Left forelimb (tissue), 1 donor: ENCODE measurements around the gene CYP8B1.
"Not testable (repeated sequence)": the region's sequence is repeated elsewhere in the genome, so short reads cannot be mapped to it uniquely, and the experiment has no call there.

ENCODE experiments used
- DNase-seq: peaks from one replicate; pipeline ENCODE4 v3.0.0-alpha.2; 2018; ENCODE audit warnings: low spot score

The CYP8B1 gene

GRCh38 chr3:42886294-42886822 lies 10.7 kb upstream of the CYP8B1 start:
- no peak for DNase-seq

DNA sequence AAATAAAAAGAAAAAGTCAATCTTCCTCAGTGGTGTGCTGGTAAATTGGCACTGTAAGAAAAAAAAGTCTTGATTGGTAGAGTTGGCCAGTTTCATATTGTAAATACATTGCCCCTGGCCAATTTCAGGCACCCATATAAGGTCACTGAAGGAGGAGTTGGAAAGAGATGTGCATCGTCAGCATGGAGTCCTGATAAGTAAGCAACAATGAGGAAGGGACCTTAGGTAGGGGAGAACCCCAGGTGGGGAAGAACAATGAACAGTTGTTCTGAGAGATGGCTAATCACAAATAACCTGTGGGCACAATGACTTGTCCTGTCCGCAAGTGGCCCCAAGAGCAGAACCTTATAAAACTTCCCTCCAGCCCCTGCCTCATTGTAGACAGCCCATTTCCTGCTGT lies 8.6 kb upstream of the CYP8B1 start:
- DNase-seq = no peak

DNA sequence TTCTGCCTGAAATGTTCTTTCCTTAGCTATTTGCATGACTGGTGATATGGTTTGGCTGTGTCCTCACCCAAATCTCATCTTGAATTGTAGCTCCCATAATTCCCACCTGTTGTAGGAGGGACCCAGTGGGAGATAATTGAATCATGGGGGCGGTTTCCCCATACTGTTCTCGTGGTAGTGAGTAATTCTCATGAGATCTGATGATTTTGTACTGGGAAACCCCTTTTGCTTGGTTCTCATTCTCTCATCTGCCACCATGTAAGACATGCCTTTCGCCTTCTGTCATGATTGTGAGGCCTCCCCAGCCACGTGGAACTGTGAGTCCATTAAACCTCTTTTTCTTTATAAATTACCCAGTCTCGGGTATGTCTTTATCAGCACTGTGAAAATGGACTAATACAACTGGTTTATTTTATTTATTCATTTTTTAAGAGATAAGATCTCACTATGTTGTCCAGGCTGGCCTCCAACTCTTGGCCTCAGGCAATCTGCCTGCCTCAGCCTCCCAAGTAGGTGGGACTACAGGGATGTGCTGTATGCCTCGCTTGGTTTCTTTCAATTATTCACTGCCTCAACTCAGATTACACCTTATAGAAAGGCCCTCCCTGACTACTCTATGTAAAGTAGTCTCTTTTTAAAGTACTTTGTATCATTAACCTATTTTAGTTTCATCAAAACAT lies 7.7 kb upstream of the CYP8B1 start:
- not testable (repeated sequence) for DNase-seq

DNA sequence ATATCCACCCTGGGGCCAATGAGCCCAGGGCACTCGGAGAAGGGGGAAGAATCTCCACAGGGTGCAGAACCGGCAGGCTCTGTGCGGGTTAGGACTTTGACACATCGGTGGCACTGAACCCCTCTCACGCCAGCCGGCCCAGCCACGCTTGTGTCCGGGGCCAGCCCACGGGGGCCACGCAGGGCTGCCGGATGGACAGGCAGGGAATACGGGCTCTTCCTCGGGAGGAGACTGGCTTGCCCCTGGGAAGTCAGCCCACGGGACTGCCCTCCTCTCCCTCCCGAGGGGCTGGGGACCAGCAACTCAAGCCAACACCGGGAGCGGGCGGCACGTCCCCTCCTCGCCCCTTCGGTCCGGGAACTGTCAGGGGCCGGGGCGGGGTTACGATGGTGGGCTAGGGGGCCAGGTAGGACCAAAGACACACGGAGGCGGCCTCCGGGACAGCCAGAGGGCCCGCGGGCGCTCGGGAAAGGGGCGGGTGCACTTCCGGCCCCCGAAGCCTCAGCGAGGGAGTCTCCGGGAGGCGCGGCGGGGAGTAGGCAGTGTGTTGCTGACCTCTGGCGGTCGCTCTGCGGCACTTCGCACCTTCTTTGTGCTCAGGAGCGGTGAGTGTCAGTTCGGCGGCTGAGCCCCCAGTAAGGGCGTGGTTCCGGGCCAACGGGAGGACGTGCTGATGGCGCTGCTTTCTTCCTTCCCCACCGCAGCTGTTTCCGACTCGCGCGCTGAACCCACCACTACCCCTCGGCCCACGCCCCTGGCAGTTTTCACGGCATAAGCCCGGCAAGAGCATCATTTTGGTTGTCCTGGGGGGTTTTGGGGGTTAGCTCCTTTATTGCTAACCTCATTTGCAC lies 5.1 kb upstream of the CYP8B1 start:
- peak; percentile 88 for DNase-seq

DNA sequence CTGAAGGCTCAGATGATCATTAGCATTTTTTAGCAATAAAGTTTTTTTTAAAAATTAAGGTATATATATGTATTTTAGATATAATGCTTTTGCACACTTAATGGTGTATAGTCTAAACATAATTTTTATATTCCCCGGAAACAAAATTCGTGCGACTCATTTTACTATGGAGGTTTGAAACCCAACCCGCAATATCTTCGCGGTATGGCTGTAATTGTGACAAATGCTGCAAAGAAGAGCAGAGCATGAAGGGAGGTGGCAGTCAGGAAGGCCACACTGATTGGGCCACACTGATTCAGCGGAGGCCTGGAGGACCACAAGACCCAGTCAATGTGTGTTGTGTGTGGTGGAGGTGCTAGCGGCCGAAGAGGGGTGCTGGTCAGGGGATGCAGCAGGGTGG lies 4.5 kb upstream of the CYP8B1 start:
- DNase-seq = no peak

- no peak for DNase-seq
Observed at GRCh38 chr3:42877881-42878280, 2.2 kb upstream of the CYP8B1 start.

- DNase-seq = no peak
Observed at GRCh38 chr3:42876940-42877720, 1.5 kb upstream of the CYP8B1 start.

GRCh38 chr3:42876401-42876800 lies 722 bp upstream of the CYP8B1 start:
- no peak for DNase-seq

DNA sequence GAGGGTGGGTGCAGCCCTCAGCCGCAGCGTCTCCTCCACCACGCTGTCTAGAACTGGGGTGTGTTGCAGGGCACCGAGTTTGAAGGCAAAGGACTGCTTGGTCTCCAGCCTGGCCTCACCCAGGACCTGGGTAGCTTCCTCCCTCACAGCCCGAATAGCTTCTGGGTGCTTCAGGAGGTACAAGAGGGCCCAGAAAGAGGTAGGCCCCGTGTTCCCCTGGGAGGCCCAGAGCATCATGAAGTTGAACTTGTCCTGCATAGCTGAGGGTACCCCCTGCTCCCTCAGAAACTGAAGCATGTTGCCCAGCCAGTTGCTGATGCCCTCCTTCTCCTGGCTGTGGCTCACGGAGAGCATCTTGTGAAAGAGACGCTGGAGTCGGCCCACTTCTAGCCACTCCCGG lies 930 bp downstream of the CYP8B1 start:
- DNase-seq = no peak

GRCh38 chr3:42873221-42873982 lies 2.3 kb downstream of the CYP8B1 start:
- no peak for DNase-seq

DNA sequence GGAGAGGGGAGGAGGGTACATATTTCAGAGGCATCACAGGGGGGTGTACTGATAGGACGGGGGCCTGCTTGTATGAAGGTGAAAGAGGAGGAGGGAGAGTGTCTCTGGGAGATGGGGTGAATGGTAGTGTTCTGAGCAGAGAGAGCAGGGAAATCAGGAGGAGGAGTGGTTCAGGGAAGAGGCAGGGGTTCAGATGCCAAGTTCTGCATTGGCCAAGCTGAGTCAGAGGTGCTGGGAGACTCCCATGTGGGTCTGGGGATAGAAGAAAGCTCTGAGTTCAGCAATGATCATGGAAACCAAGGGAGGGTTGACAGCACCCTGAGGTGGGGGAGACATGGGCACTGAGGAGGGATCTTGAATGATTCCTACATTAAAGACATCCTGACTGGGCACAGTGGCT lies 3.0 kb downstream of the CYP8B1 start:
- no peak for DNase-seq

DNA sequence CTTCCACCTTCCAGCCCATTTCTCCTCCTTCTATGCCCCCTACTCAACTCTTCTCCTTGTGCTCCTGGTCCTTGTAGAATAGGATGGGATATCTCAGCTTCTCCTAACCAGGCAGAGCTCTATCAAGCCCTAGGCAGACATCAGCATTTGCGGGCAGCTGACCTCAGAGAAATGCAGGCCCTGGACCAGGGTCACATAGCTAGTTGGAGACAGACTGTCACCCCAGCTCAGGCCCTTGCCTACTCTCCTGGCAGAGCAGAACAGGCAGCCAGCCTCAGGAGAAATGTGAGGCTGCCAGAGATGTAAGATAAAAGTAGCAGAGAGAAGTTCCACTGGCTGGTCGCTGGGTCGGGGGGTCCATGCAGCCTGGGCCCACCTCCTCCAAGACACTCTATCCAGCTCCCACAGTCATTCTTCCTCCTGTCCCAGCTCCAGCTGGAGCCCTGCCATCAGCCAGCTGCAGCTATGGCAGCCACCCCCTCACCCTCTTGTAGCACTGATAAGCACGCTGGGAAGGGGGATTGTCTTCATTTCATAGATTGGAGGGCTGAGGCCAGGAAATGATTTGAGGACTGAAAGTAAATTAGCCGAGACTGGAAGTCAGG lies 4.0 kb downstream of the CYP8B1 start:
- DNase-seq = no peak

- DNase-seq = no peak
Observed at GRCh38 chr3:42868841-42869240, 6.8 kb downstream of the CYP8B1 start.

GRCh38 chr3:42867138-42867537 lies 8.5 kb downstream of the CYP8B1 start:
- DNase-seq = no peak

- no peak for DNase-seq
Observed at GRCh38 chr3:42865256-42865655, 10.4 kb downstream of the CYP8B1 start.

DNA sequence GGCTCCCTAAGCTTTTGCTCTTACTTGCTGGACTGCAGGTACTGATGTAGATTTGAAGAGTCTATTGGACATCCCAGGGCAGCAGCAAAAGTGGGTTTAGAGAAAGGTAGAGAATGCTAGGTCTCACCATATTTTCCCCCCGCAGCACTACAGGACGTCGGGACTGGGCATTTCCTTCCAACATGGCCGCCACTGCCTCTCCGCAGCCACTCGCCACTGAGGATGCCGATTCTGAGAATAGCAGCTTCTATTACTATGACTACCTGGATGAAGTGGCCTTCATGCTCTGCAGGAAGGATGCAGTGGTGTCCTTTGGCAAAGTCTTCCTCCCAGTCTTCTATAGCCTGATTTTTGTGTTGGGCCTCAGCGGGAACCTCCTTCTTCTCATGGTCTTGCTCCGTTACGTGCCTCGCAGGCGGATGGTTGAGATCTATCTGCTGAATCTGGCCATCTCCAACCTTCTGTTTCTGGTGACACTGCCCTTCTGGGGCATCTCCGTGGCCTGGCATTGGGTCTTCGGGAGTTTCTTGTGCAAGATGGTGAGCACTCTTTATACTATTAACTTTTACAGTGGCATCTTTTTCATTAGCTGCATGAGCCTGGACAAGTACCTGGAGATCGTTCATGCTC lies 11.2 kb downstream of the CYP8B1 start:
- DNase-seq = no peak

DNA sequence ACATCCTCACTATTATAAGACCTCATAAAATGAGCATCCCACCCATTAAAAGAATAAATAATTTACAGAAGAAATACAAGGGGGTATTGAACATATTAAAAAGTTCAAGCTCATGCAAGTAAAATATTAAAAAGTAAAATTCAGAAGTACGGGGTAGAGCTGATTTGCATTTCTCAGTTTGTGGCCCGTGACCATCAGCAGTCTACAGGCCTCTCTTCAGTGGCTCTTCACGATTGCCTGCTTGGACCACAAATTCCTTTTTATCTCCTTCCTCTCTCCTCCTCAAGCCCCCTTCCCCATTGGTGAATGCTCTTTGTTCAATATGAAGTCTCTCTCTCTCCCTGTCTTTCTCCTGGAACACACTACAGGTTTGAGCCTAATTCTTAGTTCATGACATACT lies 19.1 kb downstream of the CYP8B1 start:
- DNase-seq = no peak

- no peak for DNase-seq
Observed at GRCh38 chr3:42855547-42856380, 19.9 kb downstream of the CYP8B1 start.

- no peak for DNase-seq
Observed at GRCh38 chr3:42855219-42855546, 20.5 kb downstream of the CYP8B1 start.

GRCh38 chr3:42853739-42854302 lies 21.9 kb downstream of the CYP8B1 start:
- DNase-seq = no peak
